Measurements from ENCODE around the gene SSBP2.
"Not testable (repeated sequence)": the region's sequence is repeated elsewhere in the genome, so short reads cannot be mapped to it uniquely, and the experiment has no call there.

The SSBP2 gene

GRCh38 chr5:81516091-81516490 is 234.8 kb downstream of the SSBP2 start:
- DNase-seq: no peak

- peak; percentile 12 for DNase-seq
These were observed 236.9 kb downstream of the SSBP2 start for GRCh38 chr5:81513982-81514381.

GRCh38 chr5:81513473-81513872 is 237.4 kb downstream of the SSBP2 start:
- no peak for DNase-seq

GRCh38 chr5:81506900-81507588 is 243.9 kb downstream of the SSBP2 start:
- DNase-seq: peak; percentile 65

- DNase-seq: no peak
These were observed 244.5 kb downstream of the SSBP2 start for GRCh38 chr5:81506378-81506777.

GRCh38 chr5:81505672-81506071 is 245.2 kb downstream of the SSBP2 start:
- DNase-seq: no peak

GRCh38 chr5:81503602-81504001 is 247.3 kb downstream of the SSBP2 start:
- not testable (repeated sequence) for DNase-seq

GRCh38 chr5:81495286-81495685 is 255.6 kb downstream of the SSBP2 start:
- no peak for DNase-seq

GRCh38 chr5:81488862-81489261 is 262.0 kb downstream of the SSBP2 start:
- no peak for DNase-seq

GRCh38 chr5:81486711-81487110 is 264.2 kb downstream of the SSBP2 start:
- DNase-seq: no peak

GRCh38 chr5:81482595-81482994 is 268.3 kb downstream of the SSBP2 start:
- DNase-seq: no peak

- not testable (repeated sequence) for DNase-seq
These were observed 277.5 kb downstream of the SSBP2 start for GRCh38 chr5:81473395-81473794.

GRCh38 chr5:81469676-81470075 is 281.2 kb downstream of the SSBP2 start:
- DNase-seq: no peak

GRCh38 chr5:81450940-81451339 is 300.0 kb downstream of the SSBP2 start:
- DNase-seq: no peak

GRCh38 chr5:81435023-81435422 is 315.9 kb downstream of the SSBP2 start:
- DNase-seq: no peak

GRCh38 chr5:81429985-81430384 is 320.9 kb downstream of the SSBP2 start:
- no peak for DNase-seq

- no peak for DNase-seq
These were observed 321.5 kb downstream of the SSBP2 start for GRCh38 chr5:81429363-81429762.

- DNase-seq: no peak
These were observed 322.0 kb downstream of the SSBP2 start for GRCh38 chr5:81428861-81429260.

GRCh38 chr5:81428446-81428845 is 322.5 kb downstream of the SSBP2 start:
- no peak for DNase-seq

- DNase-seq: no peak
These were observed 323.3 kb downstream of the SSBP2 start for GRCh38 chr5:81427566-81427965.

- DNase-seq: no peak
These were observed 324.4 kb downstream of the SSBP2 start for GRCh38 chr5:81426359-81427030.

- peak; percentile 52 for DNase-seq
These were observed 325.3 kb downstream of the SSBP2 start for GRCh38 chr5:81425569-81425968.

- no peak for DNase-seq
These were observed 326.2 kb downstream of the SSBP2 start for GRCh38 chr5:81424728-81425127.

- no peak for DNase-seq
These were observed 328.2 kb downstream of the SSBP2 start for GRCh38 chr5:81422671-81423070.

All from CD4-positive, alpha-beta T cell treated with Interleukin-12 subunit alpha and Interleukin-12 subunit beta, for 1 hour (primary cell).